T-helper 1 cell treated with Interleukin-12 subunit alpha and Interleukin-12 subunit beta and Interleukin-4 antibody, amounts not matched to agents 30 ng/mL and 1 ng/mL, for 36 hours (primary cell): ENCODE results near the gene OR5H1. TPM values are rescaled to one million over a fixed set of nuclear protein-coding genes. Genes with fewer than 3 reads are reported as not detected.

ENCODE experiments used
- total RNA-seq: library from RNA; stranded (reverse); gene quantifications from 2 replicates; pipeline ENCODE4 v1.2.3, GENCODE V29; 2022

Gene OR5H1
- total RNA-seq, 1 donor from 2014 or later = not detected

Other genes with a start within 250 kb of the OR5H1 start
- 131 and 136 TPM in 2 replicates for gene RIOX2, start 158.3 kb upstream of the OR5H1 start, total RNA-seq
- gene GABRR3, start 95.4 kb upstream of the OR5H1 start, total RNA-seq = not detected in 2 replicates
- not detected in 2 replicates for gene OR5AC2, start 43.5 kb upstream of the OR5H1 start, total RNA-seq
- 0.05 TPM in 1 of 2 replicates, not detected in the other for gene OR5H14, start 16.8 kb downstream of the OR5H1 start, total RNA-seq
- gene OR5H15, start 36.0 kb downstream of the OR5H1 start, total RNA-seq = not detected in 2 replicates
- gene OR5H6, start 133.5 kb downstream of the OR5H1 start, total RNA-seq = not detected in 2 replicates
- not detected in 2 replicates for gene OR5H2, start 151.8 kb downstream of the OR5H1 start, total RNA-seq
- not detected in 2 replicates for gene OR5K4, start 223.1 kb downstream of the OR5H1 start, total RNA-seq